Glomerular visceral epithelial cell (primary cell): ENCODE measurements around the gene SPG7.
A peak's percentile ranks its signal among the peaks of the same experiment; 100 is the strongest.

Experiments used
- DNase-seq: peaks from one replicate; pipeline ENCODE4 v3.0.0-alpha.2; 2016; ENCODE audit errors: extremely low spot score

Gene SPG7

GRCh38 chr16:89547291-89547690 is 39.1 kb downstream of the SPG7 start:
- DNase-seq, result no peak

- DNase-seq, result no peak
These were observed 39.7 kb downstream of the SPG7 start for GRCh38 chr16:89547860-89548259.

GRCh38 chr16:89548344-89549006 is 40.3 kb downstream of the SPG7 start:
- DNase-seq, result no peak

GRCh38 chr16:89549007-89549700 is 41.0 kb downstream of the SPG7 start:
- DNase-seq, result no peak

- no peak for DNase-seq
These were observed 42.3 kb downstream of the SPG7 start for GRCh38 chr16:89550421-89551007.

GRCh38 chr16:89552329-89552728 is 44.1 kb downstream of the SPG7 start:
- DNase-seq, result no peak

GRCh38 chr16:89552913-89553312 is 44.7 kb downstream of the SPG7 start:
- DNase-seq, result no peak

- DNase-seq, result no peak
These were observed 45.5 kb downstream of the SPG7 start for GRCh38 chr16:89553733-89554132.

GRCh38 chr16:89554343-89554742 is 46.1 kb downstream of the SPG7 start:
- DNase-seq, result no peak

- no peak for DNase-seq
These were observed 47.1 kb downstream of the SPG7 start for GRCh38 chr16:89555265-89555664.

- DNase-seq, result no peak
These were observed 47.6 kb downstream of the SPG7 start for GRCh38 chr16:89555780-89556179.

GRCh38 chr16:89556750-89557689 is 48.8 kb downstream of the SPG7 start:
- DNase-seq, result peak; percentile 46

- DNase-seq, result no peak
These were observed 49.7 kb downstream of the SPG7 start for GRCh38 chr16:89557690-89558490.

GRCh38 chr16:89560378-89561141 is 52.4 kb downstream of the SPG7 start, which contains the start of gene RPL13:
Gene RPL13, plus strand, starts transcription at chr16:89560682. Its CDS starts 278 bp downstream, at chr16:89560960.
- DNase-seq, result peak; percentile 93

- no peak for DNase-seq
These were observed 53.1 kb downstream of the SPG7 start for GRCh38 chr16:89561142-89561883.

- no peak for DNase-seq
These were observed 53.8 kb downstream of the SPG7 start for GRCh38 chr16:89561884-89562599.

GRCh38 chr16:89562939-89563338 is 54.7 kb downstream of the SPG7 start:
- no peak for DNase-seq

- no peak for DNase-seq
These were observed 55.6 kb downstream of the SPG7 start for GRCh38 chr16:89563639-89564392.
